ENCODE results near the gene UGT3A2. TPM values are rescaled to one million over a fixed set of nuclear protein-coding genes. Genes with fewer than 3 reads are reported as not detected.

Gene UGT3A2
- total and polyA plus RNA-seq, 2 of the 8 experiments (the other 6 are each of a cell fraction or from before 2014, with no cell fraction given), result 19.4 to 28.8 TPM

DNA sequence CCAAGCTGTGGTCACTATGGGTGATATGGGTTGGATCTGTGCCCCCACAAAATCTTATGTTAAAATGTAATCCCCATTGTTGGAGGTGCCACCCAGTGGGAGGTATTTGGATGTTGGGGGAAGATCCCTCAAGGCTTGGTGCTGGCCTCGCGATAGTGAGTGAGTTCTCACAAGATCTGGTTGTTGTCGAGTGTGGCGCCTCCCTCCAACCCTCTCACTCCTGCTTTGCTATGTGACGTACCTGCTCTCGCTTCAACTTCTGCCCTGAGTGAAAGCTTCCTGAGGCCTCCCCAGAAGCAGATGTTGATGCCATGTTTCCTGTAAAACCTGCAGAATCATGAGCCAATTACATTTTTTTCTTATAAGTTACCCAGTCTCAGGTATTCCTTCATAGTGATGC is 35.5 kb downstream of the UGT3A2 start:
- H3K9me3 ChIP-seq (ENCODE audit: insufficient read depth in 2 of 2, low read depth in 1 of 2, low read length in 1 of 2), result peaks cover 0 to 7% of the 10 kb centered on the region in 2 experiments; a peak in 2 of 4 replicates
- H4K91ac ChIP-seq (replicated peaks; ENCODE audit: insufficient read length, low read length), result no peak overlapping the region
- no peak overlapping the region for H3K9ac ChIP-seq (replicated peaks in 1 of 4; ENCODE audit: extremely low read depth in 1 of 4, low read depth in 3 of 4, low read length in 3 of 4)
- POLR2A ChIA-PET (ENCODE audit: partially characterized antibody), result no interaction called here
- H4K8ac ChIP-seq (ENCODE audit: extremely low read depth, insufficient read depth, low read length), result no peak overlapping the region
- no peaks in the 10 kb centered on the region for H3K23me2 ChIP-seq (ENCODE audit: low read depth, low read length)
- no peak overlapping the region for H4K5ac ChIP-seq (ENCODE audit: insufficient read length, low read depth, low read length)
- no peaks in the 10 kb centered on the region for H4K20me1 ChIP-seq (replicated peaks in 1 of 2; ENCODE audit: control insufficient read depth in 1 of 2, insufficient read depth in 2 of 2, low read length in 2 of 2)
- no peaks in the 10 kb centered on the region for H3K79me2 ChIP-seq (ENCODE audit: control insufficient read depth in 1 of 2, insufficient read depth in 2 of 2, low read length in 2 of 2)
- WGBS, 2 experiments (ENCODE audit: extremely low coverage in 1 of 2, insufficient coverage in 1 of 2, insufficient read length in 1 of 2, insufficient replicate concordance in 2 of 2, low coverage in 1 of 2, low lambda C conversion rate in 2 of 2, missing lambda C conversion rate in 1 of 2), result 98% methylated on average over 6 of the region's 6 CpGs; no CpG with 5 or more reads in 1 of the 2 experiments
- H2BK120ac ChIP-seq (replicated peaks; ENCODE audit: low read depth, low read length), result no peak overlapping the region
- H3K27me3 ChIP-seq (replicated peaks in 1 of 4; ENCODE audit: control insufficient read depth in 3 of 4, extremely low read depth in 1 of 4, insufficient read depth in 3 of 4, low read length in 3 of 4), result no peaks in the 10 kb centered on the region
- no peak overlapping the region for H3K18ac ChIP-seq (ENCODE audit: extremely low read depth, low read length)
- no peak overlapping the region for H2BK5ac ChIP-seq (ENCODE audit: low read depth, low read length)
- no peaks in the 10 kb centered on the region for H3K4me1 ChIP-seq (replicated peaks in 1 of 4; ENCODE audit: control insufficient read depth in 3 of 4, insufficient read depth in 4 of 4, low read length in 3 of 4)
- no peak overlapping the region for H3K14ac ChIP-seq (ENCODE audit: insufficient read length)
- no peak overlapping the region for H3K4ac ChIP-seq (replicated peaks; ENCODE audit: insufficient read length, low read depth, low read length)
- no peak for DNase-seq (ENCODE audit: low read depth in 1 of 2, low spot score in 2 of 2)
- H3K79me1 ChIP-seq (ENCODE audit: low read depth, low read length), result no peaks in the 10 kb centered on the region
- H2BK12ac ChIP-seq (ENCODE audit: low read depth, low read length), result no peak overlapping the region
- no peak overlapping the region for H2BK20ac ChIP-seq (ENCODE audit: low read length)
- H3K4me3 ChIP-seq (ENCODE audit: extremely low read depth in 1 of 4, insufficient read depth in 2 of 4, low read depth in 3 of 4, low read length in 4 of 4), result no peak overlapping the region
- H3K4me2 ChIP-seq (ENCODE audit: insufficient read depth in 1 of 2, low read depth in 2 of 2, low read length in 2 of 2), result no peak overlapping the region
- no peak overlapping the region for H2AFZ ChIP-seq (ENCODE audit: low read length)
- no peak overlapping the region for H3K56ac ChIP-seq (replicated peaks; ENCODE audit: insufficient read length, low read depth, low read length)
- no peak for FAIRE-seq
- no peak overlapping the region for H3K27ac ChIP-seq (ENCODE audit: low read depth, low read length)
- no peak overlapping the region for H2BK15ac ChIP-seq (ENCODE audit: low read length)
- H3K36me3 ChIP-seq (ENCODE audit: control insufficient read depth in 2 of 4, insufficient read depth in 4 of 4, low read length in 3 of 4), result no peaks in the 10 kb centered on the region
- H2AK5ac ChIP-seq (ENCODE audit: low read depth, low read length), result no peak overlapping the region
- no peak overlapping the region for H3K23ac ChIP-seq (ENCODE audit: insufficient read length)
- CTCF ChIA-PET (ENCODE audit: partially characterized antibody), result interaction anchor here (2.0 kb wide), 1 partner anchor 10 kb away, joined by 5 read pairs; no protein-coding TSS in a partner anchor
- TF ChIP-seq SIRT6 (IDR thresholded peaks at IDR 0.05; ENCODE audit: low read length) (no peak), NANOG (IDR thresholded peaks at IDR 0.05; ENCODE audit: insufficient read depth, low read depth, low read length, poor library complexity, severe bottlenecking) (no peak), RBBP5 (IDR thresholded peaks at IDR 0.05; ENCODE audit: borderline replicate concordance, low read depth, low read length) (no peak), GABPA (IDR thresholded peaks at IDR 0.05; ENCODE audit: borderline replicate concordance, insufficient read depth, low read length) (no peak), CBX5 (IDR thresholded peaks at IDR 0.05; ENCODE audit: low read depth, low read length) (no peak), TAF7 (optimal IDR thresholded peaks at IDR 0.05; ENCODE audit: borderline replicate concordance, low read depth, low read length) (no peak), BACH1 (IDR thresholded peaks at IDR 0.05; ENCODE audit: low read length) (no peak), TCF12 (IDR thresholded peaks at IDR 0.05; ENCODE audit: low read depth, low read length) (no peak), CBX8 (IDR thresholded peaks at IDR 0.05; ENCODE audit: borderline replicate concordance, low read depth, low read length) (no peak)
- TF ChIP-seq, protein P1, sequence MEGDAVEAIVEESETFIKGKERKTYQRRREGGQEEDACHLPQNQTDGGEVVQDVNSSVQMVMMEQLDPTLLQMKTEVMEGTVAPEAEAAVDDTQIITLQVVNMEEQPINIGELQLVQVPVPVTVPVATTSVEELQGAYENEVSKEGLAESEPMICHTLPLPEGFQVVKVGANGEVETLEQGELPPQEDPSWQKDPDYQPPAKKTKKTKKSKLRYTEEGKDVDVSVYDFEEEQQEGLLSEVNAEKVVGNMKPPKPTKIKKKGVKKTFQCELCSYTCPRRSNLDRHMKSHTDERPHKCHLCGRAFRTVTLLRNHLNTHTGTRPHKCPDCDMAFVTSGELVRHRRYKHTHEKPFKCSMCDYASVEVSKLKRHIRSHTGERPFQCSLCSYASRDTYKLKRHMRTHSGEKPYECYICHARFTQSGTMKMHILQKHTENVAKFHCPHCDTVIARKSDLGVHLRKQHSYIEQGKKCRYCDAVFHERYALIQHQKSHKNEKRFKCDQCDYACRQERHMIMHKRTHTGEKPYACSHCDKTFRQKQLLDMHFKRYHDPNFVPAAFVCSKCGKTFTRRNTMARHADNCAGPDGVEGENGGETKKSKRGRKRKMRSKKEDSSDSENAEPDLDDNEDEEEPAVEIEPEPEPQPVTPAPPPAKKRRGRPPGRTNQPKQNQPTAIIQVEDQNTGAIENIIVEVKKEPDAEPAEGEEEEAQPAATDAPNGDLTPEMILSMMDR (IDR thresholded peaks at IDR 0.05; ENCODE audit: control extremely low read depth in 1 of 3, insufficient read depth in 1 of 3, low read depth in 1 of 3, low read length in 3 of 3), result no peak
- TF ChIP-seq, protein P2, sequence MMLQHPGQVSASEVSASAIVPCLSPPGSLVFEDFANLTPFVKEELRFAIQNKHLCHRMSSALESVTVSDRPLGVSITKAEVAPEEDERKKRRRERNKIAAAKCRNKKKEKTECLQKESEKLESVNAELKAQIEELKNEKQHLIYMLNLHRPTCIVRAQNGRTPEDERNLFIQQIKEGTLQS (IDR thresholded peaks at IDR 0.05; ENCODE audit: insufficient read depth, low read depth, low read length), result no peak

Measured in H1 (cell line).